ENCODE data around the gene TAF11L3. TPM values are rescaled to one million over a fixed set of nuclear protein-coding genes. Genes with fewer than 3 reads are reported as not detected.

TAF11L3 gene
- total and polyA plus RNA-seq, 4 donors, result not detected

Small RNAs within 50 kb of the gene (small RNA-seq; reads per million reads assigned to genes)
- gene AC106774.3 (ENCODE audit: low replicate concordance), result not detected

Other genes starting within 250 kb of the TAF11L3 start
- gene TAF11L2, start 20.1 kb upstream of the TAF11L3 start, total RNA-seq, result not detected
- not detected for gene TAF11L2, start 20.1 kb upstream of the TAF11L3 start, polyA plus RNA-seq (ENCODE audit: insufficient read length in 2 of 2)
- not detected for gene TAF11L4, start 3.4 kb downstream of the TAF11L3 start, total RNA-seq
- gene TAF11L4, start 3.4 kb downstream of the TAF11L3 start, polyA plus RNA-seq (ENCODE audit: insufficient read length in 2 of 2), result not detected
- gene TAF11L5, start 6.9 kb downstream of the TAF11L3 start, total RNA-seq, result not detected
- gene TAF11L5, start 6.9 kb downstream of the TAF11L3 start, polyA plus RNA-seq (ENCODE audit: insufficient read length in 2 of 2), result not detected
- gene TAF11L6, start 10.3 kb downstream of the TAF11L3 start, total RNA-seq, result not detected
- not detected for gene TAF11L6, start 10.3 kb downstream of the TAF11L3 start, polyA plus RNA-seq (ENCODE audit: insufficient read length in 2 of 2)
- gene TAF11L7, start 67.4 kb downstream of the TAF11L3 start, total RNA-seq, result not detected
- gene TAF11L7, start 67.4 kb downstream of the TAF11L3 start, polyA plus RNA-seq (ENCODE audit: insufficient read length in 2 of 2), result not detected
- not detected for gene TAF11L8, start 72.6 kb downstream of the TAF11L3 start, total RNA-seq
- gene TAF11L8, start 72.6 kb downstream of the TAF11L3 start, polyA plus RNA-seq (ENCODE audit: insufficient read length in 2 of 2), result not detected
- not detected for gene TAF11L9, start 76.0 kb downstream of the TAF11L3 start, total RNA-seq
- not detected for gene TAF11L9, start 76.0 kb downstream of the TAF11L3 start, polyA plus RNA-seq (ENCODE audit: insufficient read length in 2 of 2)
- gene TAF11L10, start 79.5 kb downstream of the TAF11L3 start, total RNA-seq, result not detected
- gene TAF11L10, start 79.5 kb downstream of the TAF11L3 start, polyA plus RNA-seq (ENCODE audit: insufficient read length in 2 of 2), result not detected
- not detected for gene TAF11L11, start 85.8 kb downstream of the TAF11L3 start, total RNA-seq
- gene TAF11L11, start 85.8 kb downstream of the TAF11L3 start, polyA plus RNA-seq (ENCODE audit: insufficient read length in 2 of 2), result not detected
- gene TAF11L12, start 92.0 kb downstream of the TAF11L3 start, total RNA-seq, result not detected
- not detected for gene TAF11L12, start 92.0 kb downstream of the TAF11L3 start, polyA plus RNA-seq (ENCODE audit: insufficient read length in 2 of 2)
- not detected for gene TAF11L13, start 113.7 kb downstream of the TAF11L3 start, total RNA-seq
- gene TAF11L13, start 113.7 kb downstream of the TAF11L3 start, polyA plus RNA-seq (ENCODE audit: insufficient read length in 2 of 2), result not detected
- not detected for gene TAF11L14, start 116.1 kb downstream of the TAF11L3 start, total RNA-seq
- gene TAF11L14, start 116.1 kb downstream of the TAF11L3 start, polyA plus RNA-seq (ENCODE audit: insufficient read length in 2 of 2), result not detected